UCSD-AML1 (cell line): ENCODE measurements around the gene SPACA9.

Experiments used
- DNase-seq: peaks from one replicate; lab custom pipeline; 2025; ENCODE audit not compliant: unreplicated experiment; lab: John Stamatoyannopoulos, UW

Gene SPACA9

GRCh38 chr9:132878695-132879456, at the start of gene SPACA9:
TSS of gene SPACA9 (plus strand) at chr9:132878898. CDS start at chr9:132883948, 5,050 bp downstream.
- DNase-seq, result no peak

- no peak for DNase-seq
Measured at GRCh38 chr9:132832171-132832881, 46.4 kb upstream of the SPACA9 start.

GRCh38 chr9:132833550-132834121, 45.1 kb upstream of the SPACA9 start:
- DNase-seq, result no peak

- no peak for DNase-seq
Measured at GRCh38 chr9:132834343-132834742, 44.4 kb upstream of the SPACA9 start.

GRCh38 chr9:132837501-132838286, 41.0 kb upstream of the SPACA9 start:
- no peak for DNase-seq

GRCh38 chr9:132838291-132838690, 40.4 kb upstream of the SPACA9 start:
- no peak for DNase-seq

GRCh38 chr9:132840980-132841379, 37.7 kb upstream of the SPACA9 start:
- no peak for DNase-seq

GRCh38 chr9:132842124-132843044, 36.3 kb upstream of the SPACA9 start:
- no peak for DNase-seq

- DNase-seq, result no peak
Measured at GRCh38 chr9:132846109-132846917, 32.4 kb upstream of the SPACA9 start.

- no peak for DNase-seq
Measured at GRCh38 chr9:132846918-132847515, 31.7 kb upstream of the SPACA9 start.

- no peak for DNase-seq
Measured at GRCh38 chr9:132849185-132849706, 29.5 kb upstream of the SPACA9 start.

- DNase-seq, result no peak
Measured at GRCh38 chr9:132853482-132853881, 25.2 kb upstream of the SPACA9 start.

- DNase-seq, result no peak
Measured at GRCh38 chr9:132854832-132855231, 23.9 kb upstream of the SPACA9 start.

- no peak for DNase-seq
Measured at GRCh38 chr9:132855904-132856303, 22.8 kb upstream of the SPACA9 start.

- DNase-seq, result no peak
Measured at GRCh38 chr9:132857031-132857430, 21.7 kb upstream of the SPACA9 start.

- DNase-seq, result no peak
Measured at GRCh38 chr9:132857616-132858342, 20.9 kb upstream of the SPACA9 start.

GRCh38 chr9:132858751-132859150, 19.9 kb upstream of the SPACA9 start:
- no peak for DNase-seq

- DNase-seq, result no peak
Measured at GRCh38 chr9:132861666-132862065, 17.0 kb upstream of the SPACA9 start.
